WTC11 (cell line): ENCODE results near the gene CIDEB. TPM values are rescaled to one million over a fixed set of nuclear protein-coding genes. Genes with fewer than 3 reads are reported as not detected.

Experiments used
- EMX1 ChIP-seq: fragments of 250-450 bp; sonication (Bioruptor Pico); IDR thresholded peaks from 2 replicates; pipeline ENCODE4 v1.8.0; 2021; ENCODE audit warnings: mild to moderate bottlenecking
- FOXK1 ChIP-seq: sonication (generic); formaldehyde crosslinking; IDR thresholded peaks from 2 replicates; pipeline ENCODE4 v1.8.0; 2022; ENCODE audit warnings: mild to moderate bottlenecking, moderate library complexity, missing genetic modification reagents
- FOXP1 ChIP-seq: sonication (generic); formaldehyde crosslinking; IDR thresholded peaks from 2 replicates; pipeline ENCODE4 v1.8.0; 2022; ENCODE audit warnings: missing genetic modification reagents, mild to moderate bottlenecking, moderate library complexity, borderline replicate concordance
- NFE2L1 ChIP-seq: sonication (generic); formaldehyde crosslinking; IDR thresholded peaks from 2 replicates; pipeline ENCODE4 v1.8.1; 2023; ENCODE audit warnings: missing genetic modification reagents
- SMAD3 ChIP-seq: sonication (generic); formaldehyde crosslinking; IDR thresholded peaks from 2 replicates; pipeline ENCODE4 v1.8.0; 2022; ENCODE audit warnings: missing genetic modification reagents, mild to moderate bottlenecking, borderline replicate concordance
- total RNA-seq: library from RNA; stranded (reverse); gene quantifications from 3 replicates; pipeline ENCODE4 v1.2.3, GENCODE V29; 2021
- TF ChIP-seq, protein P1 (sequence below): sonication (generic); formaldehyde crosslinking; IDR thresholded peaks from 2 replicates; pipeline ENCODE4 v1.8.1; 2023; ENCODE audit warnings: mild to moderate bottlenecking, missing genetic modification reagents, borderline replicate concordance
- TF ChIP-seq, protein P2 (sequence below): sonication (generic); formaldehyde crosslinking; IDR thresholded peaks from 2 replicates; pipeline ENCODE4 v1.8.1; 2023; ENCODE audit warnings: mild to moderate bottlenecking, missing genetic modification reagents, moderate library complexity
- TF ChIP-seq, protein P3 (sequence below): sonication (generic); formaldehyde crosslinking; IDR thresholded peaks from 2 replicates; pipeline ENCODE4 v1.8.1; 2023; ENCODE audit warnings: mild to moderate bottlenecking, missing genetic modification reagents, moderate library complexity
- TF ChIP-seq, protein P4 (sequence below): sonication (generic); formaldehyde crosslinking; IDR thresholded peaks from 2 replicates; pipeline ENCODE4 v1.8.0; 2023; ENCODE audit warnings: missing genetic modification reagents, mild to moderate bottlenecking, borderline replicate concordance
- TF ChIP-seq, protein P5 (sequence below): sonication (generic); formaldehyde crosslinking; IDR thresholded peaks from 2 replicates; pipeline ENCODE4 v1.8.0; 2022; ENCODE audit warnings: missing genetic modification reagents
- TF ChIP-seq, protein P6 (sequence below): sonication (generic); formaldehyde crosslinking; IDR thresholded peaks from 2 replicates; pipeline ENCODE4 v1.8.1; 2022; ENCODE audit warnings: low read depth, missing genetic modification reagents, borderline replicate concordance

The CIDEB gene
- total RNA-seq, 1 experiment from 2014 or later: 4.7 TPM

DNA sequence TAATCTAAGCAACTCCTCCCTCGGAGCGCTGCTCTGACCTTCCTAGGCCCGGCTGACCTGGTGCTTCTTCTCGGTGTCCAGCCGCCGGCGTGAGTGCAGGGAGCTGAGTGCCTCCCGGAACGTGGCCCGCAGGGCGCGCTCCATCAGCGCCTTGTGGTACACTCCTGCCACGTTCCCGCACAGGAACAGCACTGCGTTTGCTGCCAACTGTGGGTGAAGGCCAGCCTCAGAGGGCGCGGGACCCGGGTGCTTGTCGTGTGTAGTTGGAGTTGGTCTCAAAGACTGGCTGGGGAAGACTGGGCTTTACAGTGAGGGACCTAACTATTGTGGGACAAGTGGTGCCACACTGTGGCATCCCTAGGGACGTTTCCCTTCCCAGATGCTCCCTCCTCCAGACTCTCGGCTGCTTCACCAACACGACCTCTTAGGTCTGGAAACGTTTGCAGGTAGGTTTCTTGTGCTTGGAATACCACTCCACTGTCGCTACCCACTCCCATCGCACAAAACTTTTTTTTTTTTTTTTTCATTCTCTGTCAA is 24.0 kb upstream of the CIDEB start (continued):
- TF ChIP-seq, protein P1, sequence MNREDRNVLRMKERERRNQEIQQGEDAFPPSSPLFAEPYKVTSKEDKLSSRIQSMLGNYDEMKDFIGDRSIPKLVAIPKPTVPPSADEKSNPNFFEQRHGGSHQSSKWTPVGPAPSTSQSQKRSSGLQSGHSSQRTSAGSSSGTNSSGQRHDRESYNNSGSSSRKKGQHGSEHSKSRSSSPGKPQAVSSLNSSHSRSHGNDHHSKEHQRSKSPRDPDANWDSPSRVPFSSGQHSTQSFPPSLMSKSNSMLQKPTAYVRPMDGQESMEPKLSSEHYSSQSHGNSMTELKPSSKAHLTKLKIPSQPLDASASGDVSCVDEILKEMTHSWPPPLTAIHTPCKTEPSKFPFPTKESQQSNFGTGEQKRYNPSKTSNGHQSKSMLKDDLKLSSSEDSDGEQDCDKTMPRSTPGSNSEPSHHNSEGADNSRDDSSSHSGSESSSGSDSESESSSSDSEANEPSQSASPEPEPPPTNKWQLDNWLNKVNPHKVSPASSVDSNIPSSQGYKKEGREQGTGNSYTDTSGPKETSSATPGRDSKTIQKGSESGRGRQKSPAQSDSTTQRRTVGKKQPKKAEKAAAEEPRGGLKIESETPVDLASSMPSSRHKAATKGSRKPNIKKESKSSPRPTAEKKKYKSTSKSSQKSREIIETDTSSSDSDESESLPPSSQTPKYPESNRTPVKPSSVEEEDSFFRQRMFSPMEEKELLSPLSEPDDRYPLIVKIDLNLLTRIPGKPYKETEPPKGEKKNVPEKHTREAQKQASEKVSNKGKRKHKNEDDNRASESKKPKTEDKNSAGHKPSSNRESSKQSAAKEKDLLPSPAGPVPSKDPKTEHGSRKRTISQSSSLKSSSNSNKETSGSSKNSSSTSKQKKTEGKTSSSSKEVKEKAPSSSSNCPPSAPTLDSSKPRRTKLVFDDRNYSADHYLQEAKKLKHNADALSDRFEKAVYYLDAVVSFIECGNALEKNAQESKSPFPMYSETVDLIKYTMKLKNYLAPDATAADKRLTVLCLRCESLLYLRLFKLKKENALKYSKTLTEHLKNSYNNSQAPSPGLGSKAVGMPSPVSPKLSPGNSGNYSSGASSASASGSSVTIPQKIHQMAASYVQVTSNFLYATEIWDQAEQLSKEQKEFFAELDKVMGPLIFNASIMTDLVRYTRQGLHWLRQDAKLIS (CRISPR knock-in tag): no peak
- TF ChIP-seq, protein P2, sequence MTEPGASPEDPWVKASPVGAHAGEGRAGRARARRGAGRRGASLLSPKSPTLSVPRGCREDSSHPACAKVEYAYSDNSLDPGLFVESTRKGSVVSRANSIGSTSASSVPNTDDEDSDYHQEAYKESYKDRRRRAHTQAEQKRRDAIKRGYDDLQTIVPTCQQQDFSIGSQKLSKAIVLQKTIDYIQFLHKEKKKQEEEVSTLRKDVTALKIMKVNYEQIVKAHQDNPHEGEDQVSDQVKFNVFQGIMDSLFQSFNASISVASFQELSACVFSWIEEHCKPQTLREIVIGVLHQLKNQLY: no peak
- no peak for TF ChIP-seq NFE2L1 (CRISPR knock-in tag)
- TF ChIP-seq, protein P3, sequence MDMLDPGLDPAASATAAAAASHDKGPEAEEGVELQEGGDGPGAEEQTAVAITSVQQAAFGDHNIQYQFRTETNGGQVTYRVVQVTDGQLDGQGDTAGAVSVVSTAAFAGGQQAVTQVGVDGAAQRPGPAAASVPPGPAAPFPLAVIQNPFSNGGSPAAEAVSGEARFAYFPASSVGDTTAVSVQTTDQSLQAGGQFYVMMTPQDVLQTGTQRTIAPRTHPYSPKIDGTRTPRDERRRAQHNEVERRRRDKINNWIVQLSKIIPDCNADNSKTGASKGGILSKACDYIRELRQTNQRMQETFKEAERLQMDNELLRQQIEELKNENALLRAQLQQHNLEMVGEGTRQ (CRISPR knock-in tag): no peak
- no peak for TF ChIP-seq FOXP1 (CRISPR knock-in tag)
- no peak for TF ChIP-seq FOXK1 (CRISPR knock-in tag)
- TF ChIP-seq, protein P4, sequence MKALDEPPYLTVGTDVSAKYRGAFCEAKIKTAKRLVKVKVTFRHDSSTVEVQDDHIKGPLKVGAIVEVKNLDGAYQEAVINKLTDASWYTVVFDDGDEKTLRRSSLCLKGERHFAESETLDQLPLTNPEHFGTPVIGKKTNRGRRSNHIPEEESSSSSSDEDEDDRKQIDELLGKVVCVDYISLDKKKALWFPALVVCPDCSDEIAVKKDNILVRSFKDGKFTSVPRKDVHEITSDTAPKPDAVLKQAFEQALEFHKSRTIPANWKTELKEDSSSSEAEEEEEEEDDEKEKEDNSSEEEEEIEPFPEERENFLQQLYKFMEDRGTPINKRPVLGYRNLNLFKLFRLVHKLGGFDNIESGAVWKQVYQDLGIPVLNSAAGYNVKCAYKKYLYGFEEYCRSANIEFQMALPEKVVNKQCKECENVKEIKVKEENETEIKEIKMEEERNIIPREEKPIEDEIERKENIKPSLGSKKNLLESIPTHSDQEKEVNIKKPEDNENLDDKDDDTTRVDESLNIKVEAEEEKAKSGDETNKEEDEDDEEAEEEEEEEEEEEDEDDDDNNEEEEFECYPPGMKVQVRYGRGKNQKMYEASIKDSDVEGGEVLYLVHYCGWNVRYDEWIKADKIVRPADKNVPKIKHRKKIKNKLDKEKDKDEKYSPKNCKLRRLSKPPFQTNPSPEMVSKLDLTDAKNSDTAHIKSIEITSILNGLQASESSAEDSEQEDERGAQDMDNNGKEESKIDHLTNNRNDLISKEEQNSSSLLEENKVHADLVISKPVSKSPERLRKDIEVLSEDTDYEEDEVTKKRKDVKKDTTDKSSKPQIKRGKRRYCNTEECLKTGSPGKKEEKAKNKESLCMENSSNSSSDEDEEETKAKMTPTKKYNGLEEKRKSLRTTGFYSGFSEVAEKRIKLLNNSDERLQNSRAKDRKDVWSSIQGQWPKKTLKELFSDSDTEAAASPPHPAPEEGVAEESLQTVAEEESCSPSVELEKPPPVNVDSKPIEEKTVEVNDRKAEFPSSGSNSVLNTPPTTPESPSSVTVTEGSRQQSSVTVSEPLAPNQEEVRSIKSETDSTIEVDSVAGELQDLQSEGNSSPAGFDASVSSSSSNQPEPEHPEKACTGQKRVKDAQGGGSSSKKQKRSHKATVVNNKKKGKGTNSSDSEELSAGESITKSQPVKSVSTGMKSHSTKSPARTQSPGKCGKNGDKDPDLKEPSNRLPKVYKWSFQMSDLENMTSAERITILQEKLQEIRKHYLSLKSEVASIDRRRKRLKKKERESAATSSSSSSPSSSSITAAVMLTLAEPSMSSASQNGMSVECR (CRISPR knock-in tag): no peak
- no peak for TF ChIP-seq EMX1 (CRISPR knock-in tag)
- TF ChIP-seq, protein P5, sequence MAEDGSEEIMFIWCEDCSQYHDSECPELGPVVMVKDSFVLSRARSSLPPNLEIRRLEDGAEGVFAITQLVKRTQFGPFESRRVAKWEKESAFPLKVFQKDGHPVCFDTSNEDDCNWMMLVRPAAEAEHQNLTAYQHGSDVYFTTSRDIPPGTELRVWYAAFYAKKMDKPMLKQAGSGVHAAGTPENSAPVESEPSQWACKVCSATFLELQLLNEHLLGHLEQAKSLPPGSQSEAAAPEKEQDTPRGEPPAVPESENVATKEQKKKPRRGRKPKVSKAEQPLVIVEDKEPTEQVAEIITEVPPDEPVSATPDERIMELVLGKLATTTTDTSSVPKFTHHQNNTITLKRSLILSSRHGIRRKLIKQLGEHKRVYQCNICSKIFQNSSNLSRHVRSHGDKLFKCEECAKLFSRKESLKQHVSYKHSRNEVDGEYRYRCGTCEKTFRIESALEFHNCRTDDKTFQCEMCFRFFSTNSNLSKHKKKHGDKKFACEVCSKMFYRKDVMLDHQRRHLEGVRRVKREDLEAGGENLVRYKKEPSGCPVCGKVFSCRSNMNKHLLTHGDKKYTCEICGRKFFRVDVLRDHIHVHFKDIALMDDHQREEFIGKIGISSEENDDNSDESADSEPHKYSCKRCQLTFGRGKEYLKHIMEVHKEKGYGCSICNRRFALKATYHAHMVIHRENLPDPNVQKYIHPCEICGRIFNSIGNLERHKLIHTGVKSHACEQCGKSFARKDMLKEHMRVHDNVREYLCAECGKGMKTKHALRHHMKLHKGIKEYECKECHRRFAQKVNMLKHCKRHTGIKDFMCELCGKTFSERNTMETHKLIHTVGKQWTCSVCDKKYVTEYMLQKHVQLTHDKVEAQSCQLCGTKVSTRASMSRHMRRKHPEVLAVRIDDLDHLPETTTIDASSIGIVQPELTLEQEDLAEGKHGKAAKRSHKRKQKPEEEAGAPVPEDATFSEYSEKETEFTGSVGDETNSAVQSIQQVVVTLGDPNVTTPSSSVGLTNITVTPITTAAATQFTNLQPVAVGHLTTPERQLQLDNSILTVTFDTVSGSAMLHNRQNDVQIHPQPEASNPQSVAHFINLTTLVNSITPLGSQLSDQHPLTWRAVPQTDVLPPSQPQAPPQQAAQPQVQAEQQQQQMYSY (CRISPR knock-in tag): no peak
- TF ChIP-seq, protein P6, sequence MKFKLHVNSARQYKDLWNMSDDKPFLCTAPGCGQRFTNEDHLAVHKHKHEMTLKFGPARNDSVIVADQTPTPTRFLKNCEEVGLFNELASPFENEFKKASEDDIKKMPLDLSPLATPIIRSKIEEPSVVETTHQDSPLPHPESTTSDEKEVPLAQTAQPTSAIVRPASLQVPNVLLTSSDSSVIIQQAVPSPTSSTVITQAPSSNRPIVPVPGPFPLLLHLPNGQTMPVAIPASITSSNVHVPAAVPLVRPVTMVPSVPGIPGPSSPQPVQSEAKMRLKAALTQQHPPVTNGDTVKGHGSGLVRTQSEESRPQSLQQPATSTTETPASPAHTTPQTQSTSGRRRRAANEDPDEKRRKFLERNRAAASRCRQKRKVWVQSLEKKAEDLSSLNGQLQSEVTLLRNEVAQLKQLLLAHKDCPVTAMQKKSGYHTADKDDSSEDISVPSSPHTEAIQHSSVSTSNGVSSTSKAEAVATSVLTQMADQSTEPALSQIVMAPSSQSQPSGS (CRISPR knock-in tag): no peak
- no peak for TF ChIP-seq SMAD3
